Left ventricle myocardium inferior (tissue), 1 donor: Measurements from ENCODE around the gene SAMM50. TPM values are rescaled to one million over a fixed set of nuclear protein-coding genes. Genes with fewer than 3 reads are reported as not detected.

ENCODE experiments used
- DNase-seq: peaks from one replicate; pipeline ENCODE4 v3.0.0-alpha.2; 2020
- H3K27ac ChIP-seq: fragments of 200-600 bp; replicated peaks from 2 replicates; pipeline ENCODE4 v1.8.0; 2021
- H3K27me3 ChIP-seq: fragments of 200-600 bp; 2 replicates; pipeline ENCODE4 v1.8.0; 2021; ENCODE audit warnings: low read depth
- H3K36me3 ChIP-seq: fragments of 200-600 bp; 2 replicates; pipeline ENCODE4 v1.8.0; 2021
- H3K4me1 ChIP-seq: fragments of 200-600 bp; 2 replicates; pipeline ENCODE4 v1.8.0; 2021
- H3K4me3 ChIP-seq: fragments of 200-600 bp; 2 replicates; pipeline ENCODE4 v1.8.0; 2021; ENCODE audit warnings: mild to moderate bottlenecking, moderate library complexity
- H3K9me3 ChIP-seq: fragments of 200-600 bp; replicated peaks from 2 replicates; pipeline ENCODE4 v1.8.0; 2021
- CTCF ChIP-seq: fragments of 200-600 bp; IDR thresholded peaks from 2 replicates; pipeline ENCODE4 v1.8.0; 2021; ENCODE audit warnings: antibody characterized with exemption, mild to moderate bottlenecking, borderline replicate concordance
- intact Hi-C: fragments of 100-400 bp; cut with micrococcal nuclease; formaldehyde crosslinking; loops from one replicate; pipeline ENCODE4 v1.11.0; 2022
- total RNA-seq: library from RNA; stranded (reverse); fragmentation: NEBNext Ultra II Directional; extraction: Animal tissue kit (Norgen Biotek cat#: 25700); gene quantifications from one replicate; pipeline ENCODE4 v1.2.1, GENCODE V29; 2021
- donor health status: DM: no; HTN: yes; CAD: no; lungs with severe emphysema.

Gene SAMM50
- total RNA-seq, 1 donor from 2014 or later, result 72.0 TPM

DNA sequence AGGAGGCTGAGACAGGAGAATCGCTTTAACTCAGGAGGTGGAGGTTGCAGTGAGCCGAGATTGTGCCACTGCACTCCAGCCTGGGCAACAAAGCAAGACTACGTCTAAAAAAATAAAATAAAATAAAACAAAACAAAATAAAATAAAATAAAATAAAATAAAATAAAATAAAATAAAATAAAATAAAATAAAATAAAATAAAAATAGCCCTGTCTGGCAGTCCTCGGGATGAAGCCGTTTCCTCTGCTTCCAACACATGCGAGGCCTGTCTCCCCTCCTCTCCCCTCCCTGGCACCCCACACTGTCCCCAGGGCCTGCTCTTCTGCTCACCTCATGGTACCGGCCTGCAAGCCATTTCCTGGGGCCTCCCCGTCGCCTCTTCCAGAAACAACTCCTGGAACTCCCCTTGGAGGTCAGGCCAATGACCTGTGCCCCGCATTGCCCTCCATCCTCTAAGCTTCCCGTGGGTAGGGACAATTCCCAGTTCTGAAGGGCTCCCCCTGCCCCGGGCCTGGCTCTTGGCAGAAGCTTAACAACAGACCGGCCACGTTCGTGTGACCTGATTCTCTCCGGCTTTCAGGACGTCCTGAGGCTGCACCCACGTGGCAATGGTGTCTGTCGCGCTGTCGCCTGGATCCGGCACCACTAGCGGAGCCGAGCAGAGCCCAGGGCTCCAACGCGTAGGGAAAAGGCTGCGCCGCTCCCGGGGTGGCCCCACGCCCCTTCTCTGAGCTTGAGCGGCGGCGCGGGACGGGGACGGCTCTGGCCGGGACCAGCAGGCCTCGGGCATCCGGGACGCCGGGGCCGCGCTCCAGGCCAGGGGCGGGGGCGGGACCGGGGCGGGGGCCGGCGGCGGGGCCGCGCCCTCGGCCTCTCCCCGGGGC, 68.4 kb downstream of the SAMM50 start:
- Histone ChIP-seq H3K27ac (peak overlapping the region; percentile 98), H3K9me3 (no peaks in the 10 kb centered on the region), H3K36me3 (no peaks in the 10 kb centered on the region), H3K27me3 (no peaks in the 10 kb centered on the region), H3K4me1 (peaks cover 82% of the 10 kb centered on the region), H3K4me3 (peak overlapping the region; percentile 80)
- no peak for TF ChIP-seq CTCF
- intact Hi-C loops, result no loop called here
- peak; percentile 76 for DNase-seq

GRCh38 chr22:44024288-44024921, 69.2 kb downstream of the SAMM50 start, which contains the start of gene PARVB:
Gene PARVB (plus strand): TSS chr22:44024302. CDS start chr22:44024340, 38 bp downstream.
- intact Hi-C loops, result no loop called here
- peak within 1 kb of the TSS; percentile 80 for H3K4me3 ChIP-seq
- no peak for TF ChIP-seq CTCF
- H3K27me3 ChIP-seq, result no peaks in the 10 kb centered on the region
- no peaks in the 10 kb centered on the region for H3K9me3 ChIP-seq
- peaks cover 83% of the 10 kb centered on the region for H3K4me1 ChIP-seq
- peak within 1 kb of the TSS; percentile 98 for H3K27ac ChIP-seq
- DNase-seq, result peak; percentile 55
- no peaks in the 10 kb centered on the region for H3K36me3 ChIP-seq

- no peaks in the 10 kb centered on the region for H3K9me3 ChIP-seq
- intact Hi-C loops, result no loop called here
- peak; percentile 64 for DNase-seq
- H3K4me3 ChIP-seq, result peak overlapping the region; percentile 80
- H3K36me3 ChIP-seq, result no peaks in the 10 kb centered on the region
- H3K27me3 ChIP-seq, result no peaks in the 10 kb centered on the region
- no peak for TF ChIP-seq CTCF
- peaks cover 85% of the 10 kb centered on the region for H3K4me1 ChIP-seq
- peak overlapping the region; percentile 98 for H3K27ac ChIP-seq
Observed at GRCh38 chr22:44025171-44026065, 70.2 kb downstream of the SAMM50 start.

DNA sequence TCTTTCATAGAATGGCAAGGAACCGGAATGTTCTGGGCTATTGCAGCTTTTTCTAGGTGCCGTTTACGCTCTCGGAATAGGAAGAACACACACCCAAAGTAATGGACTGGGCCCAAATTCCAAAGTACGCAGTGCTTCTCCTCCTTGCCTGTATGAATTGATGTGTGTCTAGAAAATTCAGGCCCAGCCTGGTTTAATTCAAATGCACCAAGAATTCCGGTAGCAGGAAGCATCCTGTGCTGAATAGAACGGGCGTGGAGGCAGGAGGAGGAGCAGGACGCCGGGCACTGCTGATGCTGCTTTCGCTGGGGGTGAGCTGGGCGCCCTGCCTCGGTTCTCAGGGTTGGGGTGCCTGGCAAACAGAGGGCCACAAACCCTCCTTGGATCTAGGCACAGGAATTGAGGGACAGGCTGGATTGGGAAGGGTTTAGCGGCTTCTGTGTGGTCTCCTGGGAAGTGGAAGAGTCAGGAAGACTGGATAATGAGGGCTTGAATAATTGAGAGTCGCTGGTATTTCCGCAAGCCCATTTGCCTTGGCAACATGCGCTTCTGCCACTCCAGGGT, 70.9 kb downstream of the SAMM50 start:
- DNase-seq, result no peak

More for the DNA sequence above, 70.9 kb downstream of the SAMM50 start:
- no peaks in the 10 kb centered on the region for H3K9me3 ChIP-seq
- H3K36me3 ChIP-seq, result no peaks in the 10 kb centered on the region
- no peaks in the 10 kb centered on the region for H3K27me3 ChIP-seq
- peak overlapping the region; percentile 80 for H3K4me3 ChIP-seq
- TF ChIP-seq CTCF, result no peak
- intact Hi-C loops, result no loop called here
- H3K4me1 ChIP-seq, result peaks cover 89% of the 10 kb centered on the region
- peak overlapping the region; percentile 98 for H3K27ac ChIP-seq
